CD14-positive monocyte (primary cell): Measurements from ENCODE around the gene CCBE1. TPM values are rescaled to one million over a fixed set of nuclear protein-coding genes. Genes with fewer than 3 reads are reported as not detected.

Source experiments
- DNase-seq, 3 donors: peaks; one replicate each; pipeline ENCODE4 v3.0.0-alpha.2; 2011 to 2022
- H2AFZ ChIP-seq: 2 replicates; pipeline ENCODE4 v1.6.0; 2012; ENCODE audit warnings: mild to moderate bottlenecking, low read depth, low read length, inconsistent platforms; ENCODE audit not compliant: insufficient read depth, poor library complexity, severe bottlenecking
- H3K27ac ChIP-seq, 2 donors: 1 replicate in 1 of 2; 2 replicates in 1 of 2; pipeline ENCODE4 v1.5.1; 2012 to 2013; ENCODE audit warnings: low read length in 2 of 2, control low read depth in 1 of 2, inconsistent platforms in 1 of 2, low read depth in 1 of 2, mild to moderate bottlenecking in 1 of 2
- H3K27me3 ChIP-seq, 2 donors: one replicate each; pipeline versions ENCODE4 v1.6.0 to v1.6.1; 2011 to 2013; ENCODE audit warnings: low read length in 2 of 2; ENCODE audit not compliant: control insufficient read depth in 2 of 2, insufficient read depth in 2 of 2
- H3K36me3 ChIP-seq, 2 donors: replicated peaks in 1 of 2; 1 replicate in 1 of 2; 2 replicates in 1 of 2; pipeline versions ENCODE4 v1.5.1 to v1.6.1; 2012 to 2013; ENCODE audit warnings: low read length in 2 of 2, control low read depth in 1 of 2, inconsistent platforms in 1 of 2, mild to moderate bottlenecking in 1 of 2; ENCODE audit not compliant: insufficient read depth in 2 of 2, control insufficient read depth in 1 of 2
- H3K4me1 ChIP-seq, 2 donors: 1 replicate in 1 of 2; 2 replicates in 1 of 2; pipeline versions ENCODE4 v1.5.1 to v1.6.1; 2012 to 2013; ENCODE audit warnings: low read length in 2 of 2, control low read depth in 1 of 2, inconsistent platforms in 1 of 2, mild to moderate bottlenecking in 1 of 2, moderate library complexity in 1 of 2; ENCODE audit not compliant: insufficient read depth in 2 of 2, control insufficient read depth in 1 of 2
- H3K4me2 ChIP-seq: replicated peaks from 2 replicates; pipeline ENCODE3; 2012; ENCODE audit warnings: low read length, moderate library complexity, mild to moderate bottlenecking; ENCODE audit not compliant: poor library complexity, severe bottlenecking; ENCODE audit errors: extremely low read depth
- H3K4me3 ChIP-seq, 3 experiments: fragments of 200-600 bp in 1 of 3; sonication (generic) in 1 of 3; replicated peaks in 1 of 3; 1 replicate in 2 of 3; 2 replicates in 1 of 3; pipeline ENCODE4 v1.5.1; 2011 to 2013; ENCODE audit warnings: low read length in 3 of 3, mild to moderate bottlenecking in 3 of 3, control low read depth in 2 of 3, low read depth in 2 of 3, inconsistent platforms in 1 of 3, moderate library complexity in 1 of 3
- H3K79me2 ChIP-seq: 2 replicates; pipeline ENCODE4 v1.6.0; 2012; ENCODE audit warnings: mild to moderate bottlenecking, control low read depth, inconsistent platforms, low read length, moderate library complexity; ENCODE audit not compliant: insufficient read depth
- H3K9ac ChIP-seq: 2 replicates; pipeline ENCODE4 v1.6.0; 2017; ENCODE audit warnings: low read length, mild to moderate bottlenecking; ENCODE audit not compliant: insufficient read depth, poor library complexity, severe bottlenecking
- H3K9me3 ChIP-seq, 2 donors: replicated peaks in 1 of 2; 1 replicate in 1 of 2; 2 replicates in 1 of 2; pipeline versions ENCODE4 v1.5.1 to v1.6.1; 2012 to 2013; ENCODE audit warnings: low read length in 2 of 2, control low read depth in 1 of 2; ENCODE audit not compliant: control insufficient read depth in 1 of 2, insufficient read depth in 1 of 2
- H4K20me1 ChIP-seq: 2 replicates; pipeline ENCODE4 v1.6.0; 2012; ENCODE audit warnings: mild to moderate bottlenecking, low read length, control low read depth, moderate library complexity; ENCODE audit not compliant: insufficient read depth
- H3K27ac Mint-ChIP-seq, 7 donors: one replicate each; pipeline ENCODE4 v1.8.0; 2020; ENCODE audit warnings: mild to moderate bottlenecking in 7 of 7, mixed read lengths in 7 of 7, moderate library complexity in 6 of 7, inconsistent platforms in 2 of 7
- H3K27me3 Mint-ChIP-seq, 3 donors: one replicate each; pipeline ENCODE4 v1.8.0; 2021 to 2022; ENCODE audit warnings: low read depth in 3 of 3, mild to moderate bottlenecking in 3 of 3, mixed read lengths in 3 of 3, moderate library complexity in 3 of 3, inconsistent platforms in 1 of 3
- H3K36me3 Mint-ChIP-seq, 2 donors: one replicate each; pipeline ENCODE4 v1.8.0; 2020; ENCODE audit warnings: mixed read lengths in 2 of 2, inconsistent platforms in 1 of 2, mild to moderate bottlenecking in 1 of 2
- H3K4me1 Mint-ChIP-seq: one replicate; pipeline ENCODE4 v1.8.0; 2020; ENCODE audit warnings: mild to moderate bottlenecking, mixed read lengths
- H3K4me3 Mint-ChIP-seq, 2 donors: one replicate each; pipeline ENCODE4 v1.8.0; 2020; ENCODE audit warnings: mild to moderate bottlenecking in 2 of 2, mixed read lengths in 2 of 2, moderate library complexity in 1 of 2
- H3K9me3 Mint-ChIP-seq, 7 donors: one replicate each; pipeline ENCODE4 v1.8.0; 2020 to 2022; ENCODE audit warnings: mixed read lengths in 7 of 7, mild to moderate bottlenecking in 6 of 7, moderate library complexity in 6 of 7, inconsistent platforms in 2 of 7
- CTCF ChIP-seq: fragments of 200-600 bp; IDR thresholded peaks from one replicate; pipeline ENCODE4 v1.8.0; 2022; ENCODE audit warnings: antibody characterized with exemption, mild to moderate bottlenecking
- WGBS: methylation state at CpG from one replicate; pipeline ENCODE4 v1.1.5; 2013; ENCODE audit warnings: missing lambda C conversion rate; ENCODE audit not compliant: insufficient coverage; 5-methylcytosine and 5-hydroxymethylcytosine counted together
- intact Hi-C, 2 donors: fragments of 100-400 bp; cut with micrococcal nuclease; formaldehyde crosslinking; loops; one replicate each; pipeline versions ENCODE4 v1.15.0 to v1.15.1; 2023
- polyA plus RNA-seq, 3 donors: library from polyadenylated mRNA; depleted of rRNA in 1 of 3; unstranded in 2 of 3; stranded (reverse) in 1 of 3; fragments of 300-500 nt in 2 of 3; fragments of >200 nt in 1 of 3; fragmentation: Illumina TruSeq in 2 of 3; gene quantifications; 1 replicate in 2 of 3; 2 replicates in 1 of 3; pipeline ENCODE4 v1.2.3, GENCODE V29; 2012 to 2021

Gene CCBE1
- polyA plus RNA-seq, 3 donors: not detected

DNA sequence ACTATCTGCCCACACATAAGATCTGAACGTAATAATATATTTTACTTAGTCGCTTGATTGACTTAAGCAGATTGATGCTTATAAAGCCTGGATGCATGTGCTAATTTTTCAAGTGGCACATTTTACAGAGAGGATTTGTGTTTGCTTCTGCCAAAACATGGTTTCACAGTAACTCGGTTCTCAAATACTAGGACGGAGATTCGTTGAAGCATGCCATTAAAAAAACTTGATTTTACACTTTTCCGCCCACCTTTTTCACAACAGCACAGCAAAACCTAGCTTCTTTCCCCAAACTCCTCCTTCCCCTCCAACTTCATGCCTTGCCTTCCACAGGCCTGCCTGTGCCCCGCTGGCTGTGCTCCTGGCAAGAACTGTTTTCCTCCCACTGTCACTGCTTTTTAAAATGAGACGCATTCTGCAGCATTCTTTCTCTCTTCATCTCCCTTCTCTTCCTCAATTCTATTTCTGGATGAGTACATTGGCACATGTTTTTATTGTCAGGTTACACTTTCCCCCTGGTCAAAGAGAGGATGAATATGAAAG is 283.0 kb downstream of the CCBE1 start:
- no peak overlapping the region for H3K27ac ChIP-seq
- peaks cover 2% of the 10 kb centered on the region in 2 donors for H3K27me3 ChIP-seq
- intact Hi-C loops: no loop called here

DNA sequence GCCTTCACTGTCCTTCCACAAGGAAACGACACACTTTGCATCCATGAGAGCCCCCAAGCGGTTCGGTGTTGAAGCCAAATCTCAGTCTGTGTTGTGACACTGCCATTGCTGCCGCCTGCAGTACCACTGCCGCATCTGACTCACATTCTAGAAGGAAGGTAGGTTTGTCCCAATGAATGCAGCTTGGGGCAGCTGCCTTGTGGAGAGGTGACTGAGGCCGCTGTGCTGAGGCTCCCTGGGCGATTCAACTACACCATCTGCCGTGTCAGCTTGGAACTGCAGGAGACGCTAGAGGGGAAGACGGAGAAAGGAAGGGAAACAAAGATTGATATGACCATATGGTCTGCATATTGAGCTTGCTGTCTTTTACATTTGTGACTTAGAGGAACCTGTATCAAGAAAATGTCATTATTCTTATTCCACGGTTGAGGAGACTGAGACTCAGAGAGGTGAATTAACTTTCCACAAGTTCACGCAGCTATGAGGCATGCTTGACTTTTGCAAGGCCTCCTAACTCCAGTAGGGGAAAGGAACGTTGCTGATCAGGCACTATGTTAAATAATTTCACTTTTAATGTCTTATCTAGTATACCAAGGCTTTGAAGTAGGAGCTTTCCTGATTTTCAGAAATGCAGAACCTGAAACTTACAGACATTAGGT is 294.7 kb downstream of the CCBE1 start:
- Mint-ChIP-seq H3K27ac (no peak overlapping the region), H3K27me3 (peaks cover 5 to 10% (median 5%) of the 10 kb centered on the region in 3 donors), H3K4me1 (peaks cover 3% of the 10 kb centered on the region), H3K9me3 (no peaks in the 10 kb centered on the region), H3K36me3 (no peaks in the 10 kb centered on the region), H3K4me3 (no peak overlapping the region)
- peaks cover 0 to 2% of the 10 kb centered on the region in 2 donors for H3K27me3 ChIP-seq
- WGBS: 8% methylated on average over 5 of the region's 13 CpGs
- no peak overlapping the region for H2AFZ ChIP-seq
- H3K9ac ChIP-seq: no peak overlapping the region
- intact Hi-C loops: loop anchor here (5.0 kb wide), 2 partner anchors 95 to 150 kb away; no protein-coding TSS in a partner anchor
- H3K9me3 ChIP-seq: no peaks in the 10 kb centered on the region
- no peak overlapping the region for H3K27ac ChIP-seq
- H3K4me2 ChIP-seq: no peak overlapping the region
- H3K4me3 ChIP-seq: no peak overlapping the region
- no peaks in the 10 kb centered on the region for H3K4me1 ChIP-seq
- no peaks in the 10 kb centered on the region for H3K79me2 ChIP-seq
- no peaks in the 10 kb centered on the region for H3K36me3 ChIP-seq
- no peaks in the 10 kb centered on the region for H4K20me1 ChIP-seq
- TF ChIP-seq CTCF: peak; percentile 90
- DNase-seq: peak; percentile 34 to 66 (median 36)

More for the DNA sequence above, 283.0 kb downstream of the CCBE1 start:
- no peak overlapping the region for H2AFZ ChIP-seq
- no peaks in the 10 kb centered on the region for H3K9me3 ChIP-seq
- Mint-ChIP-seq H3K4me1 (no peaks in the 10 kb centered on the region), H3K9me3 (peaks cover 0 to 3% (median 0%) of the 10 kb centered on the region in 7 donors), H3K4me3 (no peak overlapping the region), H3K27ac (no peak overlapping the region), H3K27me3 (peaks cover 1 to 17% (median 6%) of the 10 kb centered on the region in 3 donors), H3K36me3 (no peaks in the 10 kb centered on the region)
- H4K20me1 ChIP-seq: no peaks in the 10 kb centered on the region
- H3K4me3 ChIP-seq: no peak overlapping the region
- no peak overlapping the region for H3K9ac ChIP-seq
- no peak for DNase-seq
- no peaks in the 10 kb centered on the region for H3K4me1 ChIP-seq
- no peak overlapping the region for H3K4me2 ChIP-seq
- no peaks in the 10 kb centered on the region for H3K36me3 ChIP-seq
- TF ChIP-seq CTCF: no peak
- WGBS: 84% methylated on average over 6 of the region's 8 CpGs
- H3K79me2 ChIP-seq: no peaks in the 10 kb centered on the region
